ENCODE measurements around the gene VPS8. TPM values are rescaled to one million over a fixed set of nuclear protein-coding genes. Genes with fewer than 3 reads are reported as not detected.

The VPS8 gene
- total RNA-seq, 2 donors from 2014 or later: 40.1 to 78.0 TPM

GRCh38 chr3:184827572-184827971 is 15.6 kb downstream of the VPS8 start:
- no peak overlapping the region for H3K27ac ChIP-seq
- H3K4me1 ChIP-seq (ENCODE audit: control insufficient read depth in 1 of 2, low read depth in 2 of 2): peaks cover 0 to under 1% of the 10 kb centered on the region in 2 donors
- no peak overlapping the region for H3K4me3 ChIP-seq
- no peaks in the 10 kb centered on the region for H3K36me3 ChIP-seq
- TF ChIP-seq, protein P1, sequence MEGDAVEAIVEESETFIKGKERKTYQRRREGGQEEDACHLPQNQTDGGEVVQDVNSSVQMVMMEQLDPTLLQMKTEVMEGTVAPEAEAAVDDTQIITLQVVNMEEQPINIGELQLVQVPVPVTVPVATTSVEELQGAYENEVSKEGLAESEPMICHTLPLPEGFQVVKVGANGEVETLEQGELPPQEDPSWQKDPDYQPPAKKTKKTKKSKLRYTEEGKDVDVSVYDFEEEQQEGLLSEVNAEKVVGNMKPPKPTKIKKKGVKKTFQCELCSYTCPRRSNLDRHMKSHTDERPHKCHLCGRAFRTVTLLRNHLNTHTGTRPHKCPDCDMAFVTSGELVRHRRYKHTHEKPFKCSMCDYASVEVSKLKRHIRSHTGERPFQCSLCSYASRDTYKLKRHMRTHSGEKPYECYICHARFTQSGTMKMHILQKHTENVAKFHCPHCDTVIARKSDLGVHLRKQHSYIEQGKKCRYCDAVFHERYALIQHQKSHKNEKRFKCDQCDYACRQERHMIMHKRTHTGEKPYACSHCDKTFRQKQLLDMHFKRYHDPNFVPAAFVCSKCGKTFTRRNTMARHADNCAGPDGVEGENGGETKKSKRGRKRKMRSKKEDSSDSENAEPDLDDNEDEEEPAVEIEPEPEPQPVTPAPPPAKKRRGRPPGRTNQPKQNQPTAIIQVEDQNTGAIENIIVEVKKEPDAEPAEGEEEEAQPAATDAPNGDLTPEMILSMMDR (IDR thresholded peaks at IDR 0.05): no peak
- H3K27me3 ChIP-seq (replicated peaks; ENCODE audit: insufficient read depth): no peaks in the 10 kb centered on the region
- ATAC-seq (ENCODE audit: insufficient number of reproducible peaks, low FRiP score, low read depth) (no peak), DNase-seq (ENCODE audit: low spot score) (no peak)
- H3K9me3 ChIP-seq: no peaks in the 10 kb centered on the region

DNA sequence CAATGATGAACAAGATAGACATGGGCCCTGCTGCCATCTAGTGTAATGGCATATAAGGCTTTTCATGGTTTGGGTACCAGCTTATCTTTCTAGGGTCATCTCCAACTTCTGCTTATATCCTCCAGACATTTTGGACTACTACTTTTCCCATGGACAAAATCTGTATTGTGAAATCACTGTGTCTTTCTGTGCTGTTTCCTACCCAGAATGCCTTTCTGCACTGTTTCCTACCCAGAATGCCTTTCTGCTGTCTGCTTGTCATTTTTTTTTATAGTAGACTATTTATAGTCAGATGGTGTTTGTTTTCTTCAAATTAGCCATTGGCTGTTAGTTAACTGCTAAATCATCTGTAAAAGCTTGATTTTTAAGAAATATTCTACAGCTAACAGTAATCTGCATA is 20.1 kb downstream of the VPS8 start:
- TF ChIP-seq, protein P1 (IDR thresholded peaks at IDR 0.05): no peak
- Histone ChIP-seq H3K4me1 (ENCODE audit: control insufficient read depth in 1 of 2, low read depth in 2 of 2) (no peaks in the 10 kb centered on the region), H3K27ac (no peak overlapping the region), H3K4me3 (no peak overlapping the region), H3K27me3 (replicated peaks; ENCODE audit: insufficient read depth) (no peaks in the 10 kb centered on the region), H3K9me3 (no peaks in the 10 kb centered on the region), H3K36me3 (peaks cover 10% of the 10 kb centered on the region)
- ATAC-seq (ENCODE audit: insufficient number of reproducible peaks, low FRiP score, low read depth): no peak
- DNase-seq (ENCODE audit: low spot score): no peak

- ATAC-seq (ENCODE audit: insufficient number of reproducible peaks, low FRiP score, low read depth) (no peak), DNase-seq (ENCODE audit: low spot score) (no peak)
- H3K27me3 ChIP-seq (replicated peaks; ENCODE audit: insufficient read depth): no peaks in the 10 kb centered on the region
- peaks cover 10% of the 10 kb centered on the region for H3K36me3 ChIP-seq
- H3K9me3 ChIP-seq: no peaks in the 10 kb centered on the region
- H3K4me1 ChIP-seq (ENCODE audit: control insufficient read depth in 1 of 2, low read depth in 2 of 2): no peaks in the 10 kb centered on the region
- TF ChIP-seq, protein P1 (IDR thresholded peaks at IDR 0.05): no peak
- H3K27ac ChIP-seq: no peak overlapping the region
- no peak overlapping the region for H3K4me3 ChIP-seq
Measured at GRCh38 chr3:184832903-184833302, 20.9 kb downstream of the VPS8 start.

GRCh38 chr3:184836090-184836822 is 24.3 kb downstream of the VPS8 start:
- Histone ChIP-seq H3K4me1 (ENCODE audit: control insufficient read depth in 1 of 2, low read depth in 2 of 2) (no peaks in the 10 kb centered on the region), H3K36me3 (peaks cover 10% of the 10 kb centered on the region), H3K27me3 (replicated peaks; ENCODE audit: insufficient read depth) (no peaks in the 10 kb centered on the region), H3K9me3 (no peaks in the 10 kb centered on the region), H3K27ac (no peak overlapping the region), H3K4me3 (no peak overlapping the region)
- DNase-seq (ENCODE audit: low spot score) (no peak), ATAC-seq (ENCODE audit: insufficient number of reproducible peaks, low FRiP score, low read depth) (no peak)
- TF ChIP-seq, protein P1 (IDR thresholded peaks at IDR 0.05): no peak

DNA sequence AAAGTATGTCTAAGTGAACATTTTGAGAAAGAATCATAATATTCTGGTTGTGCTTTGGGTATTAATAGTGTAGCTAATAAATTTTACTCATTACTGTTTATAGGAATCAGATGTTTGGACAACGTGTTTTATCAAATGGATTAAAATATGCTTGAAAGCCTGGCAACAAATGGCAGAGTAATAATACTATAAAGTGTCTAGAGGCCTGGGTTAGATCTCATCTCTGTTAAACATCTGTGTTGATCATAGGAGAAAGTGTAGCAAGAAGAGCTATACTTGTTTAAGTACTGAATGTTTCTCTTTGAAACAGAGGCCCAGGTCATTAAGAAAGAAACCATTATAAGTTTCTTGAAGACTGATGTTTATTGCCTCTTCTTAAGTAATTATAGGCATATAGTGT is 30.5 kb downstream of the VPS8 start:
- DNase-seq (ENCODE audit: low spot score): no peak
- H3K4me3 ChIP-seq: no peak overlapping the region
- ATAC-seq (ENCODE audit: insufficient number of reproducible peaks, low FRiP score, low read depth): no peak
- H3K9me3 ChIP-seq: no peaks in the 10 kb centered on the region
- no peaks in the 10 kb centered on the region for H3K4me1 ChIP-seq (ENCODE audit: control insufficient read depth in 1 of 2, low read depth in 2 of 2)
- TF ChIP-seq, protein P1 (IDR thresholded peaks at IDR 0.05): no peak
- H3K27ac ChIP-seq: no peak overlapping the region
- no peaks in the 10 kb centered on the region for H3K36me3 ChIP-seq
- H3K27me3 ChIP-seq (replicated peaks; ENCODE audit: insufficient read depth): no peaks in the 10 kb centered on the region

Data from thoracic aorta (tissue), 2 donors.